HAP-1 (cell line): Measurements from ENCODE around the gene VASN.
A peak's percentile ranks its signal among the peaks of the same experiment; 100 is the strongest.
"Not testable (repeated sequence)": the region's sequence is repeated elsewhere in the genome, so short reads cannot be mapped to it uniquely, and the experiment has no call there.

Experiments
- DNase-seq, 2 experiments: peaks; one replicate each; pipeline ENCODE4 v3.0.0-alpha.2; 2016 to 2020; ENCODE audit warnings: low spot score in 2 of 2
- H3K27me3 ChIP-seq: fragments of 250-450 bp; sonication (Bioruptor Pico); 2 replicates; pipeline ENCODE4 v1.5.1; 2020; ENCODE audit warnings: low read depth, mild to moderate bottlenecking, moderate library complexity
- H3K36me3 ChIP-seq: fragments of 250-450 bp; sonication (Bioruptor Pico); replicated peaks from 2 replicates; pipeline ENCODE4 v1.5.1; 2020; ENCODE audit warnings: mild to moderate bottlenecking
- H3K4me1 ChIP-seq: fragments of 250-450 bp; sonication (Bioruptor Pico); 2 replicates; pipeline ENCODE4 v1.5.1; 2020; ENCODE audit warnings: mild to moderate bottlenecking
- H3K4me3 ChIP-seq: fragments of 250-450 bp; sonication (Bioruptor Pico); 2 replicates; pipeline ENCODE4 v1.5.1; 2020; ENCODE audit warnings: mild to moderate bottlenecking, moderate library complexity
- H3K9me3 ChIP-seq: fragments of 250-450 bp; sonication (Bioruptor Pico); 2 replicates; pipeline ENCODE4 v1.5.1; 2020; ENCODE audit warnings: mild to moderate bottlenecking, moderate library complexity
- in situ Hi-C: fragments of 300-500 bp; cut with MboI; formaldehyde crosslinking; loops from 3 replicates; pipeline ENCODE4 v1.14.3; 2020; ENCODE audit warnings: low sequenced_read_pairs, inconsistent platforms, mixed read lengths

The VASN gene

GRCh38 chr16:4342866-4343744 lies 28.5 kb upstream of the VASN start:
- Histone ChIP-seq H3K4me3 (no peak overlapping the region), H3K9me3 (no peaks in the 10 kb centered on the region), H3K4me1 (peaks cover 6% of the 10 kb centered on the region), H3K27me3 (no peaks in the 10 kb centered on the region), H3K36me3 (peaks cover 48% of the 10 kb centered on the region)
- no peak for DNase-seq
- in situ Hi-C loops = no loop called here

- in situ Hi-C loops, H3K9me3 ChIP-seq, DNase-seq, H3K27me3 ChIP-seq, H3K4me3 ChIP-seq, H3K4me1 ChIP-seq: not testable (repeated sequence)
- H3K36me3 ChIP-seq = peaks cover 47% of the 10 kb centered on the region
These were observed 27.2 kb upstream of the VASN start for GRCh38 chr16:4344300-4344982.

- peak; percentile 69 to 83 for DNase-seq
- peaks cover 6% of the 10 kb centered on the region for H3K4me1 ChIP-seq
- peak overlapping the region; percentile 11 for H3K4me3 ChIP-seq
- H3K27me3 ChIP-seq = no peaks in the 10 kb centered on the region
- peaks cover 39% of the 10 kb centered on the region for H3K36me3 ChIP-seq
- in situ Hi-C loops = no loop called here
- no peaks in the 10 kb centered on the region for H3K9me3 ChIP-seq
These were observed 26.4 kb upstream of the VASN start for GRCh38 chr16:4344983-4345835.

GRCh38 chr16:4345836-4346781 lies 25.5 kb upstream of the VASN start:
- no peak for DNase-seq
- Histone ChIP-seq H3K4me1 (peaks cover 6% of the 10 kb centered on the region), H3K36me3 (peaks cover 32% of the 10 kb centered on the region), H3K27me3 (no peaks in the 10 kb centered on the region), H3K4me3 (no peak overlapping the region), H3K9me3 (no peaks in the 10 kb centered on the region)
- in situ Hi-C loops = no loop called here

- H3K27me3 ChIP-seq = no peaks in the 10 kb centered on the region
- peaks cover 24% of the 10 kb centered on the region for H3K36me3 ChIP-seq
- DNase-seq = no peak
- H3K4me1 ChIP-seq = peaks cover 10% of the 10 kb centered on the region
- in situ Hi-C loops = no loop called here
- no peak overlapping the region for H3K4me3 ChIP-seq
- no peaks in the 10 kb centered on the region for H3K9me3 ChIP-seq
These were observed 24.6 kb upstream of the VASN start for GRCh38 chr16:4347010-4347409.

GRCh38 chr16:4347765-4348509 lies 23.7 kb upstream of the VASN start:
- in situ Hi-C loops = no loop called here
- no peak for DNase-seq
- no peak overlapping the region for H3K4me3 ChIP-seq

GRCh38 chr16:4349332-4349731 lies 22.3 kb upstream of the VASN start:
- DNase-seq = no peak

More at GRCh38 chr16:4347765-4348509, 23.7 kb upstream of the VASN start:
- H3K36me3 ChIP-seq = peaks cover 23% of the 10 kb centered on the region
- no peaks in the 10 kb centered on the region for H3K27me3 ChIP-seq
- no peaks in the 10 kb centered on the region for H3K9me3 ChIP-seq
- peaks cover 10% of the 10 kb centered on the region for H3K4me1 ChIP-seq

GRCh38 chr16:4350365-4350786 lies 21.3 kb upstream of the VASN start:
- Histone ChIP-seq H3K27me3 (no peaks in the 10 kb centered on the region), H3K9me3 (no peaks in the 10 kb centered on the region), H3K4me3 (peak overlapping the region; percentile 86), H3K36me3 (peaks cover 19% of the 10 kb centered on the region), H3K4me1 (peaks cover 6% of the 10 kb centered on the region)
- in situ Hi-C loops = loop anchor here (5.0 kb wide), 1 partner anchor 62 kb away; no protein-coding TSS in a partner anchor
- no peak for DNase-seq

More at GRCh38 chr16:4349332-4349731, 22.3 kb upstream of the VASN start:
- H3K4me1 ChIP-seq = peaks cover 10% of the 10 kb centered on the region
- H3K36me3 ChIP-seq = peaks cover 19% of the 10 kb centered on the region
- no peaks in the 10 kb centered on the region for H3K9me3 ChIP-seq
- no peaks in the 10 kb centered on the region for H3K27me3 ChIP-seq
- H3K4me3 ChIP-seq = no peak overlapping the region
- in situ Hi-C loops = no loop called here

- in situ Hi-C loops = loop anchor here (5.0 kb wide), 1 partner anchor 61 kb away; no protein-coding TSS in a partner anchor
- peaks cover 4% of the 10 kb centered on the region for H3K4me1 ChIP-seq
- H3K27me3 ChIP-seq = no peaks in the 10 kb centered on the region
- H3K36me3 ChIP-seq = peaks cover 17% of the 10 kb centered on the region
- H3K4me3 ChIP-seq = peak within 1 kb of the TSS; percentile 86
- peak; percentile 95 to 99 for DNase-seq
- no peaks in the 10 kb centered on the region for H3K9me3 ChIP-seq
These were observed 20.6 kb upstream of the VASN start, which contains the start of gene PAM16 for GRCh38 chr16:4350787-4351659. Gene PAM16, minus strand, starts transcription at chr16:4351321. Its CDS starts 87 bp downstream, at chr16:4351234.

GRCh38 chr16:4351880-4352279 lies 19.8 kb upstream of the VASN start:
- no peaks in the 10 kb centered on the region for H3K27me3 ChIP-seq
- in situ Hi-C loops = loop anchor here (5.0 kb wide), 1 partner anchor 60 kb away; no protein-coding TSS in a partner anchor
- peaks cover 17% of the 10 kb centered on the region for H3K36me3 ChIP-seq
- DNase-seq = no peak
- peaks cover 4% of the 10 kb centered on the region for H3K4me1 ChIP-seq
- no peaks in the 10 kb centered on the region for H3K9me3 ChIP-seq
- H3K4me3 ChIP-seq = peak overlapping the region; percentile 86; the same call in 1 of the 2 replicates

- Histone ChIP-seq H3K9me3 (no peaks in the 10 kb centered on the region), H3K4me3 (no peak overlapping the region), H3K36me3 (peaks cover 10% of the 10 kb centered on the region; the same call in 1 of the 2 replicates), H3K27me3 (no peaks in the 10 kb centered on the region), H3K4me1 (peaks cover 4% of the 10 kb centered on the region)
- DNase-seq = no peak
- in situ Hi-C loops = loop anchor here (5.0 kb wide), 1 partner anchor 59 kb away; no protein-coding TSS in a partner anchor
These were observed 18.8 kb upstream of the VASN start for GRCh38 chr16:4352843-4353242.
